ENCODE measurements around the gene UBALD2.
A peak's percentile ranks its signal among the peaks of the same experiment; 100 is the strongest.
"Not testable (repeated sequence)": the region's sequence is repeated elsewhere in the genome, so short reads cannot be mapped to it uniquely, and the experiment has no call there.

The UBALD2 gene

DNA sequence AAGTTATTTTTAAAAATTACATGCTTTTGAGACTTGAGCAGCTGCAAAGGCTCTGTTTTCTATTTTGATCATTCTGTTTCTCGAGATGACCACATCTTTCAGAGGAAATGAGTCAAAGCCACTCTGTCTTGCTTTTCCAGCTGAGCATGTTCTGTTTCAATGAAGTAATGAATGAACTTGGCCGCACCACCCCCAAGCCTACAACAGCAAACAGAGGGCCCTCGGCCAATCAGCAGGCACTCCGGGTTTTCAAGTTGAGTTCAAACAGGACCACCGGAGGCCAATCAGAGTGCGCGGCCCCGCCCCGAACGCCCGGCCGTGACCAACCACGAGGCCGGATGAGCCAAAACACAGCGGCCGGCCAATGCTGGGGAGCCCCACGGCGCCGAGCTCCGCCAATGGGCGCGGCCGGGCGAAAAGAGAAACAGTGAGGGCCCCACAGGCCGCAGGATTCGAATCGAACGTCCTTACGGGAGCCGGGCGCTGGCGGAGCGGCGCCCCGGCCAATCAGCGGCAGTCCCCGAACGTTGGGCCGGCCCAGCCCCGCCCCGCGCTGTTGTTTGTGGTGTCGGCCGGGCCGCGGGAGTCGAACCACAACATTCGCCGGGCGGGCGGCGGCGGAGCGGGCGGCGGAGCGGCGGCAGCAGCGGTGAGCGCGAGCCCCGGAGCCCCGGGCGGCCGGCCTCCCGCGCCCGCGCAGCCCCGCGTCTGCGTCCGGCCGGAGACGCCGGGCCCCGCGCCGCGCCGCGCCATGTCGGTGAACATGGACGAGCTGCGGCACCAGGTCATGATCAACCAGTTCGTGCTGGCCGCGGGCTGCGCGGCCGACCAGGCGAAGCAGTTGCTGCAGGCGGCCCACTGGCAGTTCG, at the start of gene UBALD2:
Gene UBALD2, plus strand, starts transcription at position 594 of the 869 bp plus-strand sequence. Its CDS starts 158 bp downstream, at position 752.
- peak; percentile 99 for DNase-seq

DNA sequence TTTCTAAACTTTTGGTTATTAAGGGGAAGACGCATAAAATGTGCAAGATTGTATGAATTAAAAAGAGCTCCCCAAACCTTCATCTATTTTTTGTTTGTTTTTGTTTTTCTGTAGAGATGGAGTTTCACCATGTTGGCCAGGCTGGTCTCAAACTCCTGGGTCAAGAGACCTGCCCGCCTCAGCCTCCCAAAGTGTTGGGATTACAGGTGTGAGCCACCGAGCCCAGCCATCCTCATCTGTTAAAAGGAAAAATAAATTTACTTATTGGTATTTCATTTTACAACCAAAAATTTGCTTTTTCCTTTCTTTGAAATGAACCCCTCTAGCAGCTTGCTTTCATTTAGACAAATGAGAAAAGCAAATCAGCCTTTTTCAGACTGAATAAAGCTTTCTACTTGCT, 48.1 kb upstream of the UBALD2 start:
- DNase-seq: no peak

DNA sequence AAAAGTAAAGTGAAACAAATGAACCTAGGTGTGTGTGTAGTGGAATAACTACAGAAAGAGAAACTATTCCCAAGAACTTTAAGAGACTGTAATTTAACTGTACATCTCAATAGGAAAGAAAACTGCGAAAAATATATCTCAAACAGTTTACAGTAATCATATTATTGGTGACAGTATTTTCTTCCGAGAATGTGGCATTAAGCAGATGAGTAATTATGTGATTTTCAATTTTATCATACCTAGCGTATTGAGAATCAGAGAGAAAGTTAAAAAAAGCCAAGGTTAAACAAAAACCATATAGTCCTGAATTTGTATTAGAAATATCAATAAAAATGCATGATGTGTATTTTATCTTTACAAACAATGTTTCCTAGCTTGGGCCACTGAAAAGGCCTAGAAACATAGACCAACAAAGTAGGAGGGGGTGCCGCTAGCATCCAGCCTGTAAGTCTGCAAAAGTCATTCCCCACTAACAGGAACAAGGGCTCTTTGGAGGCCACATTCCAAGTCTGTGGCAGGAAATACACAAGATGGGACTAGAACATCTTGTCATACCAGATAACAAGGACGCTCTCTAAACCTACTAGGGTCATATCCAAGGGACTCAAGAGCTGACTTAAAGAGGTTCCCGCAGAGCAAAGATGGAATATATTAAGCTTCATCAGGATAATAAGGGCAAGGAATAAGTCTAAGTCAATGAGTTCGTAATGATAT, 45.3 kb upstream of the UBALD2 start:
- no peak for DNase-seq

- no peak for DNase-seq
Observed at GRCh38 chr17:76223802-76224201, 41.3 kb upstream of the UBALD2 start.

DNA sequence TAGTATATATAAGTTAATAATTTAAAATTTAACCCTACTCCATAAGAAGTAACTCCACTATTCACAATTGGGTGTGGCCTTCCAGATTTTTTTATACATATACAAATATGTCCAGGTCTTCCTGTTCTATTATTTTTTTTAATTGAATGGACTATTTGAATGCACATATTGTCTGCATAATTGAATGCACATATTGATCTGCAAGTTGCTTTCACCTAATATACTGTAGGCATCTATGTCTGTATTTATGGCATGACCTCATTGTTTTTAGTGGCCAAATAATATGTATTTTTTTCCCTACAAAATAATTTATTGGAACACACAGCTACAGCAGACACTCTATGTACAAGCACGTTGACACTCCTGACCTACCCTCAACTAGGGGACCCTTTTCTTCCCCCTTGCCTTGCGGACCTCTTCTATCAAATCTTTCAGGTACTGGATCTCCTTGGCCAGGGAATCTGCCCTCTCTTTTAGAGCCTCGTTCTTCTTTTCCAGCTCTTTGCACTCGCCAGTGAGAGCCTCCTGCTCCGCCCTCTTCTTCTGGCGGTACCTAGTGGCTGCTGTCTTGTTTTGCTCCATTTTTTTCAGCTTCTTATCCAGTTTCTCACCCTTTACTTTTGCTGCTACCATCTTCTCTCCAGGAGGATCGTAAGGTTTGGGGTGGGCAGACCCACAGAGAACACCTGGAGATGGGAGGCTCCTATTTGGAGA, 39.6 kb upstream of the UBALD2 start:
- DNase-seq: not testable (repeated sequence)

- DNase-seq: not testable (repeated sequence)
Observed at GRCh38 chr17:76226749-76227148, 38.4 kb upstream of the UBALD2 start.

DNA sequence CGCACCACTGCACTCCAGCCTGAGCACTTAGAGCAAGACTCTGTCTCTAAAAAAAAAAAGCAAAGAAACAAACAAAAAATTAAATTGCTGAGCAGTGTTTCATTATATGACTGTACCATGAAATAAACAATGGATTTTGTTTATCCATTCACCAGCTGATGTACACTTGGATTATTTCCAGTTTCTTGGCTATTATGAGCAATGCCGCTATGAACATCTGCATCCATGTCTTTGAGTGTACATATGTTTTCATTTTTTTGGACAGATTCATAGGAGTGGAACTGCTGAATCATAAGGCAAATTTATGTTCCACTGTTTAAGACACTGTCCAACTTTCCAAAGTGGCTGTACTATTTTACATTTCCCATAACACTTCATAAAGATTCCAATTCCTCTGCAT, 32.8 kb upstream of the UBALD2 start:
- DNase-seq: no peak

GRCh38 chr17:76233588-76234353, 31.4 kb upstream of the UBALD2 start:
- DNase-seq: no peak

- no peak for DNase-seq
Observed at GRCh38 chr17:76234354-76234679, 30.8 kb upstream of the UBALD2 start.

DNA sequence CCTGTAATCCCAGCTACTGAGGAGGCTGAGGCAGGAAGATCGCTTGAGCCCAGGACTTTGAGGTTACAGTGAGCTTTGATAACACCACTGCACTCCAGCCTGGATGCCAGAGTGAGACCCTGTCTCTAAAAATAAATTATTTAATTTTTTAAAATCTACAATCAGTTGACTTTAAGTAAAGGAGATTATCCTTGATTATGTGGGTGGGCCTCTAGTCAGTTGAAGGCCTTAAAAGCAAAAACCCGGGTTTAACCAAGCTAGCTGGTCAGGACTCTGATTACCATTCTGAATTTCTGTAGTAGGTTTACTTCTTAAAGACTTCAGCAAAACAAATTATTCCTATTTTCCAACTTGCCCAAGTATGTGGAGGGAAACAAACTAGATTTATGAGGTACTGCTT, 29.3 kb upstream of the UBALD2 start:
- DNase-seq: no peak

GRCh38 chr17:76236603-76237002, 28.5 kb upstream of the UBALD2 start:
- DNase-seq: no peak

GRCh38 chr17:76237859-76238313, 27.3 kb upstream of the UBALD2 start:
- no peak for DNase-seq

DNA sequence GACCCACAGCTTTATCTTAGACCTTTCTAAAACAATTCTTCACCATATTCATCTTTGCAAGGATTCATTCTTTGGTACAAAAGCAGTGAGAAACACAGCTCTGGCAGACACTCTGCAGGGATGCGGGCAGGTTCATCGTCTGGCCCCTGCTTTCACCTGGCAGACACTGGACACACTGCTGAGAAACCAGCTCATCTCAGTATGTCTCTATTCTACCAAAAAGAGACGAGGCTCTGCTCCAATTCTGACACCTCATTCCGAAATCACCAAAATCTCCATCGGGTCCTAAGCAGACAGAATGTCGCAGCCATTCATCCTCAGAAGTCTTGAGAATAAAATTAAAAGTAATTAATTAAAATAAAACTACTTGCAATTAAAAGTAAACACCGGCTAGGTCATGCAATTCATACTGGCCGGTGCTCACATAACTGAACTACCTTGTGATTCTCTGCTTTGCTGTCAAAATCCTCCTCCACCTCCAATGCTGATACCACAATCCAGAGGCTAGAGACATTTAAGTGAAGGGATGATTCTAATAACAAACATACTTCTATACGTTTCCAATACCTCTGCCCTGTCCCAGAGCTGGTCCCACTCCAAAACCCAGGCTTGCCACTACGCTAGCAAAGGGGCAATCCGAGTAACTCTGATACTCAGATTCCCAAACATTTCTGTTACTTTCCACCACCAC, 26.2 kb upstream of the UBALD2 start:
- DNase-seq: no peak

DNA sequence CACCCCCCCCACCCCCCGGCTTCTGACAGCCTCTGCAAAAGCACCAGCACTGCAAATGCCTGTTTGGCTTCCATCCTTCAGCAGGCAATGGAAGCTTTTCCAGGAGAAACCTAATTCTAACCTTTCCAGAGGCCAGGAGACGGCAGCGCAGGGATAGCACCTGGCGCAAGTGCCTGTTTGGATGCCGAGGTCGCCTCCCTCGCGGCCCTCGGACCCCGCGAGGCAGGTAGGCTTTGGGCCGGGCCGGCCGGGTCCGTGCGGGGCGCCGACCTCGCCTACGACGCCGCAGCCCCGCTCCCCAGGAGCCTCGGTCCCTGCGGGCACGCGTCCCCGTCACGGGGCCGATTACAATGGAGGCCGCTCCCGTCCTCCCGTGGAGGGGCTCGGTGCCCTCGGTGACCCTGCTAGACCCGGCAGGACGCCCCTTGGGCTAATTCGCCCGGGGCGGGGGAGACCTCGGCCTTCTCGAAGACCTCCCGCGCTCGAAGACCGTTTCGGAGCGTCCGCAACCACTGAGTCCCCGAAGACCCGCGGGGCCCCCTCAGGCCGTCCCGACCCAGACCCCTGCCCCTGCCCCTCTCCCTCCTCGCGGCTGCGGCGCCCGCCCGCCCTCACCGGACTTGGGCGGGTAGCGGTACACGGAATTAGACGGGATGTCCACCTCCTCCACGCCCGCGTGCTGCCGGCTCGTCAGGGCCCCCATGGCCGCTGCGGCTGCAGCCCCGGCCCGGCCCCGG, 25.4 kb upstream of the UBALD2 start:
- peak; percentile 14 for DNase-seq

DNA sequence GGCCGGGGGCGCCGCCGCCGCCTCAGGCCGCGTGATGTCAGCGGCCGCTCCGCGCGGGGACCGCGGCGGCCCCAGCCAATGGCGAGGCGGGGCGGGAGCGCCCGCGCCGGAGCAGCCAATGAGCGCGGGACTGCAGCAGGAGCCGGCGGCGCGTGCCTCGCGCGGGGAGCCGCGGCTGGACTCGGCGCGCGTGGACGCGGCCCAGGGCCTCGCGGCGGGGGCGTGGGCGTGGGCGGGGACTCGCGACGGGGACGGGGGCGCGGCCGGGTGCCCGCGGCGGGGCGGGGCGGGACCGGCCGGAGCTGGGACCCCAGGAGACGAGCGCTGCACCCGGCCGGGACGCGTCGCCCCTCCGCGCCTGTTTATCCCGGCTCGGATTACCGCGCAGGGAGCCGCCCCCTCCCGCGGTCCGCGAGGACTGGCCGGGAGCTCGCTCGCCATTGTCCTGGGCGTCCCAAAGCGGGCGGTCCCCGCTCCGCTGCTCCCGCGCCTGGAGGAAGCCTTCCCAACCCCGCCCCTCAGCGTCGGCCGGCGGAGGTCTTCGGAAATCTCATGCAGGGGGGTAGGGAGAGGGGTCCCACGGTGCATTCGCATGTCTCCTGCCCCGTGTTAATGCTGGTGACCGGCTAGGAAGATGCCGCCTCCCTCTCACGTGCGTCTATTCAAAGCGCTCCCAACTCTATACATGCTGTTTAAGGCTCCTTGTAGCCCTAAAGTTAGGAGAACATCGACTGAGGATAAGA, 24.5 kb upstream of the UBALD2 start, which contains the start of gene RNF157:
Gene RNF157, minus strand, starts transcription at position 33 of the 743 bp plus-strand sequence. CDS start 253 bp downstream, outside the sequence.
- DNase-seq: peak; percentile 77

DNA sequence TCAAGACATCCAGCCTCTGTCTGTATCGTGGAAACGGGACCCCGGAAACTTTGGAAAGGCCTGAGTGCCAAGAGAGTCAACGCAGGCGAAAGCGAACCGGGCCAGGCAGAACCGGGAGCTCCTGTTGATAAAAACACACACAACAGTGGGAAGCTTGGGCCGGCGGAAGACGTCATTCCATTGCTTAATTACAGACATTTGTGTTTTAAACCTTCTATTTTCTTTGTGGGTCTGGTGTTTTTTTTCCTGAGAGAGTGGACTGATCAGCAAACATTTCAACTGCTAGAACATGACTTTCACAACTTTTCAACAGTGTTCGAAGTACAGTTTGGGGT, 24.0 kb upstream of the UBALD2 start:
- no peak for DNase-seq

- no peak for DNase-seq
Observed at GRCh38 chr17:76241691-76242255, 23.4 kb upstream of the UBALD2 start.

DNA sequence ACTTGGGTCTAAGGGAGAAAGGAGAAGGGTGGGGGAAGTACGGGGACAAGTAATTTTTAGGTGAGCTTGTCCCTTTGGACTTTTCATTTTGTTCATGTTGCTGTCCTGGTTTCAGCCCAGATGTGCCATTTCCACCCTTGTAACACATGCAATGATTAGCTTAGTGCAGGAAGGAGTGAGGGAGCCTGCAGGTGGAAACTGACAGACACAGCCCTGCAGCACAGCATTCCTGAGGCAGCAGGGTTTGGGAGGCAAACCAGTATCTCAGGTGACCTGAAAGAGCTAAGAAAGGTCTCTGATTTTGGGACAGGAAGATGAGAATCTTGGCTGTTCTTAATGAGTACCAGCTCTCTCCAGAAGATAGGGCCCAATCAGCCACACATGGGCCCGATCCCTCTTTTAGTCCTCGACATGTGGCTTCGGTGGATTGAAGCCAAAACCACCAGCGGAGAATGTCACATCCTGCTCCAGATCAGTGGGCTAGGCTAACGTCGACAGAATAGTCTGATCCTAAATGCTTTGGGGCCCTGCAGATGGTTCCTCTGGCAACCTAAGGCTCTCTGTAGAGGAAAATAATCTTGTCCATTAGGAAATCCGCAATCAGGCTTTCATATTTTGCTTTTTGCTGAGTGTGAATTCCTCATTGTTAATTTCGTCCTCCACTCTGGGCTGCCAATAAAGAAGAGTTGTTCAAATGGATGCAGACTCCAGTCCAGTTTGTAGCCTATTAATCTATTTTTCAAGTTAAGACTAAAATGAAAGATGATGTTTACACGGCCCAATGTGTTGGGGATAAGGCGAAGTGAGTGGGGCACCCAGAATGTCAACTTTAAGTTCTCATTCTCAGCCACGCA, 21.1 kb upstream of the UBALD2 start:
- DNase-seq: peak; percentile 46

- DNase-seq: not testable (repeated sequence)
Observed at GRCh38 chr17:76244721-76245120, 20.4 kb upstream of the UBALD2 start.

All from CD4-positive, alpha-beta T cell treated with Interleukin-17A for 4 hours (primary cell).